Measurements from ENCODE around the gene SERPINB1. TPM values are rescaled to one million over a fixed set of nuclear protein-coding genes. Genes with fewer than 3 reads are reported as not detected.

Gene SERPINB1
- total RNA-seq, 1 experiment from 2014 or later, result 18.4 TPM

DNA sequence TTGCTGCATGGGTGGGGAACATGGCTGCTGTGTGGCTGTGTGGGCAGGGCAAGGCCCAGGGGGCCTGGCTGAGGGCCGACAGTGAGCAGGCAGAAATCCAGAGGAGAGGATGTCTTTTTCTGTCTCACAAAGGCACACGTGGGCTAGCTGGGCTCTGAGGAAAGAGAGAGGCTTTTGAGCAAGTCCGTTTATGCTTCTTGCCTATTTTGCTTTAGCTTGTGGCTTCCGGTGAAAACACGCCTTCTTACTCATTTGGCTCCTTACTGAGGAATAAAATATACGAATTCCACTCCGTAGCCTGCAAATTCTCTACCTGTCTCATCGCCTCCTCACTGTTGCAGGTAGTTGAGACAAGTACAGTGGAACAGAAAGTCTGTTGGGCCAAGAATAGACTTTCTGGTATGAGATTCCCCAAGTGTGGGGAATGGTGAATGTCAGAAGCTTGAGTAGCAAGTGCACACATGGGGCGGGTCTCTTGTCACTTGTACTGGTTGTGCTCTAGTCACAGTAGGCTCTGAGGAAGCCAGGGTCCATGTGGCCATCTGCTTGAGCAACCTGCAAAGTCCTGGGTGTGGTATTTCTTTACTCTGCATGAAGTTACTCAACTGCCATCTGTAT is 48.0 kb downstream of the SERPINB1 start:
- WGBS (ENCODE audit: extremely low coverage, insufficient read length, low lambda C conversion rate), result no CpG with 5 or more reads among the region's 9 CpGs
- Histone ChIP-seq H4K91ac (ENCODE audit: insufficient read length, low read depth, low read length) (no peak overlapping the region), H2BK20ac (ENCODE audit: low read depth, low read length, poor library complexity, severe bottlenecking) (no peak overlapping the region), H4K5ac (ENCODE audit: insufficient read length, low read depth, low read length) (no peak overlapping the region), H3K4ac (ENCODE audit: low read depth, low read length) (no peak overlapping the region), H2AK5ac (ENCODE audit: insufficient read length, low read length) (no peak overlapping the region), H3K9ac (ENCODE audit: extremely low read depth, insufficient read length, low read length) (no peak overlapping the region), H3K9me3 (ENCODE audit: control insufficient read depth, low read depth, low read length) (no peaks in the 10 kb centered on the region), H2BK12ac (ENCODE audit: insufficient read length, low read depth, low read length) (no peak overlapping the region), H3K27ac (ENCODE audit: insufficient read length, low read depth, low read length) (no peak overlapping the region), H3K4me1 (ENCODE audit: insufficient read depth, low read length) (no peaks in the 10 kb centered on the region), H3K56ac (ENCODE audit: insufficient read length, low read depth, low read length) (no peak overlapping the region), H3T11ph (ENCODE audit: low read length) (no peak overlapping the region), H3K79me2 (ENCODE audit: insufficient read depth, low read length) (no peaks in the 10 kb centered on the region), H4K20me1 (ENCODE audit: control insufficient read depth, insufficient read depth, insufficient read length) (no peaks in the 10 kb centered on the region), H3K79me1 (ENCODE audit: insufficient read depth, low read depth, low read length, poor library complexity, severe bottlenecking) (no peaks in the 10 kb centered on the region), H3K27me3 (ENCODE audit: insufficient read depth, low read length) (no peaks in the 10 kb centered on the region), H4K8ac (replicated peaks; ENCODE audit: insufficient read length, low read depth, low read length) (no peak overlapping the region), H3K18ac (ENCODE audit: insufficient read length, low read depth, low read length) (no peak overlapping the region), H2BK5ac (ENCODE audit: insufficient read length, low read length) (no peak overlapping the region), H3K23me2 (ENCODE audit: insufficient read length, low read depth, low read length, poor library complexity, severe bottlenecking) (no peaks in the 10 kb centered on the region), H3K14ac (ENCODE audit: insufficient read depth, low read length) (no peak overlapping the region; the same call in 1 of the 2 replicates), H3K23ac (ENCODE audit: insufficient read length, low read depth, low read length) (no peak overlapping the region), H2AFZ (ENCODE audit: low read length) (no peak overlapping the region), H2BK15ac (ENCODE audit: low read depth, low read length) (no peak overlapping the region), H2BK120ac (ENCODE audit: low read depth, low read length, poor library complexity, severe bottlenecking) (no peak overlapping the region), H3K4me2 (ENCODE audit: insufficient read depth, insufficient read length, low read length) (no peak overlapping the region)
- Mint-ChIP-seq H3K36me3 (ENCODE audit: insufficient read depth in 1 of 3, low read depth in 3 of 3) (peaks cover 0 to 12% (median 0%) of the 10 kb centered on the region in 3 experiments; a peak in 2 of 7 replicates), H3K4me3 (no peak overlapping the region), H3K27me3 (ENCODE audit: low read depth) (no peaks in the 10 kb centered on the region), H3K27ac (peak overlapping the region in 2 of 3 experiments; percentile 15 to 68; a peak in 2 of 7 replicates), H3K4me1 (peaks cover 28 to 29% of the 10 kb centered on the region in 2 experiments), H3K9me3 (no peaks in the 10 kb centered on the region)
- no peak for DNase-seq
- TF ChIP-seq, protein P1, sequence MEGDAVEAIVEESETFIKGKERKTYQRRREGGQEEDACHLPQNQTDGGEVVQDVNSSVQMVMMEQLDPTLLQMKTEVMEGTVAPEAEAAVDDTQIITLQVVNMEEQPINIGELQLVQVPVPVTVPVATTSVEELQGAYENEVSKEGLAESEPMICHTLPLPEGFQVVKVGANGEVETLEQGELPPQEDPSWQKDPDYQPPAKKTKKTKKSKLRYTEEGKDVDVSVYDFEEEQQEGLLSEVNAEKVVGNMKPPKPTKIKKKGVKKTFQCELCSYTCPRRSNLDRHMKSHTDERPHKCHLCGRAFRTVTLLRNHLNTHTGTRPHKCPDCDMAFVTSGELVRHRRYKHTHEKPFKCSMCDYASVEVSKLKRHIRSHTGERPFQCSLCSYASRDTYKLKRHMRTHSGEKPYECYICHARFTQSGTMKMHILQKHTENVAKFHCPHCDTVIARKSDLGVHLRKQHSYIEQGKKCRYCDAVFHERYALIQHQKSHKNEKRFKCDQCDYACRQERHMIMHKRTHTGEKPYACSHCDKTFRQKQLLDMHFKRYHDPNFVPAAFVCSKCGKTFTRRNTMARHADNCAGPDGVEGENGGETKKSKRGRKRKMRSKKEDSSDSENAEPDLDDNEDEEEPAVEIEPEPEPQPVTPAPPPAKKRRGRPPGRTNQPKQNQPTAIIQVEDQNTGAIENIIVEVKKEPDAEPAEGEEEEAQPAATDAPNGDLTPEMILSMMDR (conservative IDR thresholded peaks at IDR 0.05), result no peak
